Limb (tissue), 2 donors: ENCODE measurements around the gene CAB39.

Experiments
- DNase-seq, 2 donors: peaks; one replicate each; pipeline ENCODE4 v3.0.0-alpha.2; 2016; ENCODE audit errors: extremely low spot score in 2 of 2

The CAB39 gene

DNA sequence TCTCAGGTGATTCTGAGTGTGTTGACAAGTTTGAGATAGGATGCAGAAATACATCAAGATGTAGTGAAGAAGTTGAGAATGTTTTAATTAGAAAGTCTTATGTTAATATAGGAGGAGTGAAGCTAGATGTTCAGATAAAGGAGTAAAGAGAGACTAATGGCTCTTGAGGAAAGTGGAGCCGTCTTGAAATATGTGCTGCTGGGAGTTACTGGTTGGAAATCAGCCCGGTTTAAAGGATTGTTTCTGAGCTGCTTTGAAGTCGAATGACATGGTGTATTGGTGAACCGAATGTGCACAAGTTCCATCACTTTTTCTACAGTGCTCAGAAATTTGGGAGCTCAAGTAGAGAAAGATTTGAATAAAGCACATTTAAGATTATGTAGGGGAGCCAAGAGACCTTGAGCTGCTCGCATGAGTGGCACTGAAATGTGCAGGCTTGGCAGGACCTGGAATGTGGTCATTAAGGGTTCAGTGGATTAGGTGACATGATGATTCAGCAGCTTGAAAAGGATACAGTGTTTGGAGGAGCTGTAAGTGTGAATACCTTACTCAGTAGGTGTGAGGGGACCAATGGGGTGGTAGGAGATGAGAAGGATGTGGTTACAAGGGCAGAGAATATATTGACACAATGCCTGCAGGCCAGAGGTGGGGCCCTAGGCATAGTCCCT lies 68.6 kb downstream of the CAB39 start:
- DNase-seq, result no peak

DNA sequence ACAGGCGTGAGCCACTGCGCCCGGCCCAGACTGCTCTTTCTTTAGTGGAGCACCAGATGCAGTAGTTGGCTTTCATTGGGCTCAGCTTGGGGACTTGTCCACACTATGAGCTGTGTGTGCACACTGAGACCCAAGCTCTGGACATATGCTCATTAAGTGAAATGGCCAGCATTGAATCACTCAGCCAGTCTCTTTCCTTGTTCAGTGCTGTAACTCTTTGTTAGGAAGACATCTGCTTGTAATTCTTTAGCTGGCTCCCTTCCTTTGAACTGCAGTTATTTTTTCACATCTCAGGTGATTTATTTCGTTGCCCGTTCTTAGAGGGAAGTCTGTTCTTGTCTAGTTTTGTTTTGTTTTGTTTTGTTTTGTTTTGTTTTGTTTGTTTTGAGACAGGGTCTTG lies 70.5 kb downstream of the CAB39 start:
- no peak for DNase-seq

DNA sequence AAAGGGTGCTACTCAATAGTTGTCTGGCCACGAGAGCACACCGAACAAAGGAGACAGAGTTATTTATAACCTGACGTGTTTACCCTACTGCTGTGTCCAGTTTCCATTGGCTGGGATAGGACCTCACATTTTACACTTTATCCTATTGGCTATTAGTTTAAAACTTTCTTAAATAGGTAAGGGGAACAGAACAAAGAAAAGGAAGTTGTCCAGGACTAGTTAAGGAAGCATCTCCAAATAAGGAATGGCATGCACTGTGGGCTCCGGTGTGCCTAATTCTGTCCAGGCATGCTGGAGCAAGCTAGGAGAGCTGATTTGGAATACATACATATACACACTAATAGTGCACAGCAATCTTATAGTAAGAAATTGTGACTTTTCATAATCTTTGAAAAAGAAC lies 72.2 kb downstream of the CAB39 start:
- no peak for DNase-seq

DNA sequence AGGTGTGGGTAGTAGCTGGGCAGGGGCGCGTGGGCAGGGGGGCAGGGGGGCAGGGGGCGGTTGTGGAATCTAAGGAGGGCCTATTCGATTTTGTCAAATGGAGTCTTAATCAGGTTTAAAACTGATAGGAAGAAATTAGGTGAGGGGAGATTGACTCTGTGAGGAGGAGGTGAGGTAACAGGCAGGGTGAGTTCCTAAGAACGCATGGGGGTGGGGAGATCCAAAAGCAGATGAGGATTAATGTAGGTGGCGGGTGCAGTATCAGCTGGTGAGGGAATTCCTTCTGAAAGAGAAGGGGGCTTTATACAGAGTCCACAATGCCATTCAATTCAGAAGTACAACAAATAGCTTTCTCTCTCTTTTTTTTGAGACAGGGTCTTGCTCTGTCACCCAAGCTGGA lies 72.7 kb downstream of the CAB39 start:
- DNase-seq, result no peak

DNA sequence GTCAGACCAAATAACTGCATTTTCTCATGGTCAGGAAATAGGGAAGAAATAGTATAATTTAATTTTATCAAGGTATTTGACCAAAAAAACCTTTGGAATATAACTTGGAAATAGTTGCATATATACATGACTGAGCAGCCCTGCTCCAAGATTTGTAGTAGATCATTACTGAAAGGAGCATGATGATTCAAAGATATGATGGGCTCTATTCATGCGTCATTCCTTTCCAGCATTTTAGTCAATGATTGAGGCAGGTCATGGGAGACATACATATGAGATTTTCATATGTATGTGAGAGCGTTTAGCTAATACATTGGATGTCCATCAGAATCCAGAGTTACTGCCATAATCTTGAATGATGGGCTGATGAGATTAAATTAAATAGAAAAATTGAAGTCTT lies 74.5 kb downstream of the CAB39 start:
- DNase-seq, result no peak

DNA sequence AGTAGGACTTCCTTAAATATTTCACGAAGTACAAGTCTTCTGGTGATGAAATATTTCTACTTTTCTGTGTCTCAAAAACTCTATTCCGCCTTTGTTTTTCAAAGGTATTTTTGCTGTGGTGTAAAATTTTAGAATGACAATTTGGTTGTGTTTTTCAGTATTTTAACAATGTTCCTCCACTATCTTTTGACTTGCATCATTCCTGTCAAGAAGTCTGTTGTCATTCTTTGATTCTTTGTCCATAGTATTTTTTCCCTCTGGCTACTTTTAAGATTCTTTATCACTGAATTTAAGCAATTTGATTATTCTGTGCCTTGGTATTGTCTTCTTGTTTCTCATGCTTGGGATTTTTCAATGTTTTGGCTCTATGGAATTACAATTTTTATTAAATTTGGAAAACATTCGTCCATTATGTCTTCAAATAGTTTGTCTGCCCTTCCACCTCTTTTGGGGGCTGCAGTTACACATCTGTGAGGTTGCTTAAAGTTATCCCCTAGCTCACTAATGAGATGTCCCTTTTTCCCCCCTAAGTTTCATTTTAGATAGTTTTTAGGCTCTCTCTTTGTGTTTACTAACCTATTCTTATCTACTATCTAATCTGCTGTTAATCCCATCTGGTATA lies 76.0 kb downstream of the CAB39 start:
- DNase-seq, result no peak

DNA sequence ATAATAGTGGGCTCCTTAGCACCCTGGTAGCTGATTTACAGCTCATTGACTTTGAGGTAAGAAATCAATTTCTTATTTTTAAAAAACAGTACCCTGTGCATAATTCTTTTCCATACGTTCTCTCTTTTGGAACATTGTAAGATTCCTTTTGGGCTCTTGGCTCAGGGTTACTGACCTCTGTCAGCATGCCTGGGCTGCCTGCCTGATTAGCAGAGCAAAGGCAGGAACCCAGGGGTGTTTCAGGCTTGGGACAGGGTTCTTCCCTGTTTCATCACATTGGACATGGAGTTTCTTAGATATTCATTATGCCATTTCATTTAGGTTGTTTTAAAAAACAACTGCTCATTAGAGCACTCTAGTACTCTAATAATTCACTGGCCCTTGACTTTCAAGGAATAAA lies 78.3 kb downstream of the CAB39 start:
- no peak for DNase-seq

DNA sequence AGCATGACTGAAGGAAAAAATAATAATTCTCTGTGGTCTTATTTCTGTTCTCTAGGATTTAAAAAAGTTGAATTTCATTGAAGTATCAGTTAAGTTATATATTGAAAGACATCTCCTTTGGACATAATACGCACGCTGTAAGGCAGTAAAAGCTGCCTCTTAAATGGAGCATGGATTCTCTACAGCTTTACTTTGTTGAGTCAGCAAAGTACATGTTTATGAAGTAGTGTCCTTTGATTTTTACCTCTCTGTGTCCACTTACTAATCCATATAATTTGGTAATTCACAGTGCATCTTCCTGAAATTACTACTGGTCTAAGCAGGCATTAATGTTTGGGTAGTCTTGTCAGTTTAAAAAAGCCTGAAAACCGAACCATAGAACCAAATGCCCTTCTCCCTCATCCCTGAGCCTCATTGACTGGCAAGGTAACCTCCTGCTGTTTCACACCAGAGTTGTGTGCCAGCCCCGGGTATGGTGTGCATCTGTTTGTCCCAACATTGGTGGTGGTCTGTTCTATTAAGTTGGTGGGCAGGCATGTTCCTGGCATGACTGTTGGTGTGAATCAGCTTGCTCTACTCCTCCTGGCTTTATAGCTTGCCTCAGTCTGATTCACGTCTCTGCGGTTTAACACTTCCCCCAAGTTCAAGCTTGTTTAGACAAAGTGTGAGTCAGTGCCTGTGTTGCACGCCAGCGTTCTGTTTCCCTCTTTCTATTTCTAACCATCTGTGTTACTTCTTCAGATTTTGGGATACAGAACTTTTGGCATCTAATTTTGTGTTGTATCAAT lies 81.1 kb downstream of the CAB39 start:
- no peak for DNase-seq

DNA sequence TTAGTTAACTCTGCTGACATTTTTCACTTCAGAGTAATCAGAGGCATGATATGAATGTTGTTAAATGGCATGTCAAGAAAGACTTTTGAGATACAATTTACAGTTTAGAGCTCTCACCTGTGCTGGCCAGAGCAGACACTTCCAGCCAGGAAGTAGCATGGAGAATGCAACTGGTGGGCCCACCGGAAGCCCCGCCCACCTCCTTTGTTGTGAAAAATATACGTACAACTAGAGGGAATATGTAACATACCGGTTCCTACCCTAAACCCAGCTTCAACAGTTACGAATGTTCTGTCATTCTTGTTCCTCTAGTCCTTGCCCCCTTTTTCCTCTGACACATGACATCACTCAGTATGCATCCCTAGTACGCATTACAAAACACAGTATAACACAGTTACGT lies 81.9 kb downstream of the CAB39 start:
- DNase-seq, result no peak

DNA sequence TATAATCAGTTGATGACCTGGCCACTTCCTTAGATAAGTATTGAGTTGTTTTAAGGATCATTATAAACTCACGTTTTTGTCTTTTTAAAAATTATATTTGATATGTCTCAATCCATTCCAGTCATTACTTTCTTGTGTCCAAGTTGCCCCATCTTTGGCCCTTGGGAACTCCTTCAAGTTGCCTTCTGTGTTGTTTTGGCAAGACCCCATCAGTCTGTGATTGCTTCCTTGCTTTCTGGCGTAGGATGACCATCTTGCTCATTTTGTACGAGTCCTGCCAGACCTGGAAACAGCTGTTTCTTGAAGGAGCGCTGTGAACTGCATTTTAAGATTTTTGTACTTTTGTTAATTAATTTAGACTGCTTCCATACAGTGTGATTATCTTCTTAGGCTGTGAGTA lies 83.2 kb downstream of the CAB39 start:
- DNase-seq, result no peak

DNA sequence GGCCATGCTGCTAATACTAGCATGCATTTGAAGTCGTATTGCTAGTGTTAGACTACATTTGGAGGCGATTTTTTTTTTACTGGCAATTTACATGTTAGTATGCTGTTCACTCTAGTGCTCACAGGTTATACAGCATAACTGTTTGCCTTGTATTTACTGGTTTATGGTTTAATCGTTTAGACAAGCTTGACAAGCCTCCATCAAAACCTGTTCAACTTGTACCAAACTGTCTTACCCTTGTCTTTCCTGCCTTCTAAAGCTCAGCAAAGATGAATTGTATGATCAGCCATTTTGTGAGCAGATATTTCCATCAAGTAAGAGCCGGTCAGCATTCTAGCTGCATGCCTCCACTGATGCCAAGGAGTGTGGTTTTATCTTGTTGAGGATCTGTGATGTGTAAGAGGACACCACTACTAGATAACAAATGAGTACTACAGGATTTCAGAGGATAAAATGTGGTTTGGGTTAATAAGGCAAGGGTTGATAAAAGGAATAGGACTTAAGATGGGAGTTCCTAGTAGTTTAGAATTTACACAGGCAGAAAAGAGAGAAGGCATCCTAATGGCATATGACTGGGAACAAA lies 83.7 kb downstream of the CAB39 start:
- DNase-seq, result no peak

DNA sequence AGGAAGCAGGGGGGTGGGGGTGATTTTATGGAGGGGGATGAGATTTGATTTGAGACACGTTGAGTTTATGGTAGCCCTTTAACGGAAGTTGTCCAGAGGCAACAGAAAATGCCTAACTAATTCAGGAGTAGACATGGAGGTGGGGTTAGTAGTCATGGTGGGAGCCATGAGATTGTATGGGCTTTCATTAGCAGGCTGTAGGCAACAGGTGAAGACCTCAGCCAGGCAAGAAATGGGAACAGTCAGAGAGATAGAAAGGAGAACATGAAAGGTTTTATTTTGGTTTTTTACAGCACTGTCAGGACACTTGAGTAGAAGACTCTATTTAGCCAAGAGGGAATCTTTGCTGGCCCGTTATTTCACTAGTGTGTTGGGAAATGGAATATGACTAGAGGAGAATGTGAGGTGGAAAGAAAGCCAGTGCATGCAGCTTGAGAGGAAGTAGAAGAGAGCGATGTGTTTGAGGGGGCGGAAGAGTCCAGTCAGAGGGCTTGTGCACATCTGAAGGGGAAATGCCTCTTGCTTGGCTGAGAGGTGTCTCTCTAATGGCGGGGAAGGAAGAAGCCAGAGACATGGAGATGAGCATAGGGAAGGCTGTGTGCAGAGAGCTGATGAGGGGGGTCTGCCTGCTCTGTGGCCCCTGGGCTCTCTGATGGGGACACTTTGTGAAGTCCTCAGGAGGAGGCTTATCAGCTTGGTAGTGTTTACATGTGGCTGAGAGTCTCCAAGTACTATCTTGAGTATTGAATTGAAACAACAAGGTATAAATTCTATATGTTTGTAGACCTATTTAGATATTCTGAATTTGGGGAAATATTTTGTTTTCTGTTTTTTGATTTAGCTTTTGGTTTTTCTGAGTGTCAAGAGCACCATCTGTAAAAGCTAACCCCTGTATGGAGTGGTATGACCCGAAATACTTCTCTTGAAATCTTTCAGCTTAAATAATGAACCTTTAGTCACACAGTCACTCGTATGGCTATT lies 85.2 kb downstream of the CAB39 start:
- DNase-seq, result no peak

DNA sequence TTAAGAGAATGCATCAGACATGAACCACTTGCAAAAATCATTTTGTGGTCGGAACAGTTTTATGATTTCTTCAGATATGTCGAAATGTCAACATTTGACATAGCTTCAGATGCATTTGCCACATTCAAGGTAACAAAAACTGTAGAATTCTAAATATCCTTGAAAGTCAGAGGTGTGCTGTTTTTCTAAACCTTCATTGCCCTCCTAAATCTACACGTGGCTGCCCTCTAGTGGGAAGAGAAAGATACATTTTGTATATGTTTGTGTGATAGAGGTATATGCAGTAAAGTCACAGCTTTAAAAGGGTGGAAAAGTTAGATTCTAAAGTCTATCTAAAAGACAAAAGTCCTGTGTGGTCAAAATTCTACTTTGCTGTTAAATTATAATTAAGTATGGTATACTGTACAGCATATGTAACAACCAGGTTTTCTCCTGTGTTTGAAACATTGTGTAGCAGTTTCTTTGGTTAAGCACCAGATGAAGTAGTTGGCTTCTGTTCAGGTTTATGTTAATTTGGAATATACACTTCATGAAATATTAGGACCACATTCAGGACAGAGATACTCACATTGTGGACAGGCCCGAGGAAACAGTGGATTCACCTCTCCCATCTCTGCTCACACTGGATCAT lies 86.2 kb downstream of the CAB39 start:
- peak in 1 of 2 donors; percentile 58 for DNase-seq

DNA sequence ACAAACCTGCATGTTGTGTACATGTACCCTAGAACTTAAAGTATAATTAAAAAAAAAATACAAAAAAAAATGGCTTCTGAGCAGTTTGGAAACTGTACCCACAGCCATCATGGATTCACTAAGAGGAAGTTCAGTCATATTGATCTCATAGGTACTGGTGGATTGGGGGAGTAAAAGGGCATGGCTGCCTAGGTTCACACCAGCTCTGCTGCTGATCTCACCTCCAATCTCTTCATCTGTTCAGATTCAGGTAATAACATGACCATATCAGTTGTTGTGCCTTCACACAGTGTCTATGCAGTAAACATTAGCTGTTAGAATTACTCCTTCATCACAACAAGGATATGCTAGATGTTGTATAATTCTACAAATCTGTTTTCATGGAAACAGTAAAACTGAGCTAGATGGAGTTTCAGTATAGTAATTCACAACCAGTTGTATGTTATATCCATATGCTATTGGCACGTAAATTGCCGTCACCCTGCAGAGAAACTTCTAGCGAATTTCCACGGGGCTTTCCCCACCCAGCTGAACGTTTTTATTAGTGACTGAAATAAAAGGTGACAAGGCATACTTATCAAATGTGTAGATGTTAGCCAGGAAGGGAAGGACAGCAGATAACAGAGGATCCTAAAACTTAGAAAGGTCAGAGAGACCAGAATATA lies 92.8 kb downstream of the CAB39 start:
- no peak for DNase-seq

DNA sequence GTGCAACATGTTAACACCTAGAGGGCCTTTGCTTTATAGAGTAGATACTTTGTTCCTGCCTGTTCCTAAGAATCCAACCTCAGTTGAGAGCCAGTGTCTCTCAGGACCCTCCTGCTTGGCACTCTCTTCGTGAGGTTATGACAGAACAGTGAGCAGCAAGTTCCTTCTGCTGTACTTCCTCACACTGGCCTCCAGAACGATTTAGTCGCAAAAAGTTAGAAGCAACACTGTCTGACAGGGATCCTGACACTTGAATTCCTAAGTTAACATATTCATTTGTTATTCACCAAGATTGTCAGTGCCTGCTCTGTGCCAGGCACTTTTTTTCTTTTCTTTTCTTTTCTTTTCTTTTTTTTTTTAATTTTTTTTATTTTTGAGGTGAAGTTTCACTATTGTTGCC lies 95.1 kb downstream of the CAB39 start:
- DNase-seq, result no peak

DNA sequence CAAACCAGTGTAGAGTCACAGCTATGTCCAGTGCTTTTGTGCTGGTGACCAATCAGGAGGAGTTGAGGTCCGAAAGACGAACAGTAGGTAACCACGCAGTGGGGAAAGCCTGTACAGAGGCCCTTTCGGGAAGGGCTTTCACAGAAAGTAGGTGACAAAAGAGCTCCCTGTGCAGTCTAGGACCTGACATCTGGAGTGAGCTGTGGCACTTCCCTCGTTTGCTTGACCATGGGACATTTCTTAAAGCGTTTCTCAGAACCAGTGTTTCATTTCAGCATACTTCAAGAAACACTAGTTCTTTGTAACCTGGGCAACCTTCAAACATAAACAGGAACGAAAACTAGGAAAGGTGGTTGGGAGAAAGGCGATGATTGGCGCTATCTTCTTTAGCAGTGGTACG lies 96.4 kb downstream of the CAB39 start:
- no peak for DNase-seq

DNA sequence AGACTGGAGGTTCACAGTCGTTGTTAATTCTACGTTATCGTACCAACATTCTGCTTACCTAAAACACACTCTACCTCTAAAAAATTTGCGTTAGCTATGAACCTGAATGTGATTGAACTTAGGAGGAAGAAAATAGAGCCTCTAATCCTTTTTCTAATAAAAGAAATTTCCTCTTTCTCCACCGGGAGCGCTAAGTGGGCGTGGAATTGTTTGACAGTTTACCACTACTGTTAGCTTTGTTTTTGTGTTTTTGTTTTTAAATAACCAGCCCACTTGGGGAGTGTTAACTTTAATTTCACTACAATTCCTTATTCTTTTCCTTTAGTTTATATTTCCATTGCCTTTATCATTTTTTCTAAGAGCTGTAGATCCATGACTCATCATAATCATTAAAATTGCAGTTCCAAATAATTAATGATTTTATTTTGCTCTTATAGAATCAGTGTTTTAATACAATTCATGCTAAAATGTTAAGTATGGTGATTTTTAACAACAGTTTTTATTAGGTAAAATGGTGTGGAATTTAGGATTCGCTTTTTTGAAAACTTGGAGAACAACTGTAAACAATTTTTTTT lies 97.1 kb downstream of the CAB39 start:
- DNase-seq, result no peak

DNA sequence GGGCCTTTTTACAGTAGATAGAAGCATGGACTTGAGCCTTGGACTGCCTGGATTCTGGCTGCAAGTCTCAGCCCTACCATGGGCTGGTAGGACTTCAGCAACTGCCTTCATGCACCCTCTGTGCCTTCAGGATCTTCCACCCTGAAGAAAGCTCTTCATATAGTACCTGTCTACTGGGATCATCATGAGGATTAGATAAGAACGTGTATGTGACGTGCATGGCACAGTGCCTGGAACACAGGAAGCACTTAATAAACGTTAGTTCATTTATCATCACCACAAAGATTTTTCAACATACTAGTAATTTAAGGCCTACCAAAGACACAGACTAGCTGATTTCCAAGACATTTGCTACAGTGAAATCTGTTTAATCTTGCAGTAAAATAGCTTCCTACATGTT lies 98.9 kb downstream of the CAB39 start:
- DNase-seq, result no peak

DNA sequence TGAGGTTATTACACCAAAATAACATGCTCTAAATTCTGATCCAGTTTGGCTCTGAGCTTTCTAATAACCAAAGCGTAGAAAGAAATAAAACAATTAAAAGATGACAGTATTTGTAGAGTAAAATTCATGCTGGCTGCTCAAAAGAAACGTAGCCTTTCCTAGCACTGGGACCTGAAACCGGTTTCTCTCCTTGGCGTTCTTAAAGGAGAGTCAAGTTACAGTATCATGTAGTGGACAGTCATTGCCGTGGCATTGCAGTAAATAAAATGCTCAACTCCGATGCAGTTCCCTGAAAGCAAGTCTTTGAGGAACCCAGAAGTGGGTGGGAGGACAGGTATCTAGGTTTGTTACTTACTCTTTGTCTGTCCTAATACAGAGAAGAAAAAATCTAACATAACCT lies 99.4 kb downstream of the CAB39 start:
- no peak for DNase-seq

DNA sequence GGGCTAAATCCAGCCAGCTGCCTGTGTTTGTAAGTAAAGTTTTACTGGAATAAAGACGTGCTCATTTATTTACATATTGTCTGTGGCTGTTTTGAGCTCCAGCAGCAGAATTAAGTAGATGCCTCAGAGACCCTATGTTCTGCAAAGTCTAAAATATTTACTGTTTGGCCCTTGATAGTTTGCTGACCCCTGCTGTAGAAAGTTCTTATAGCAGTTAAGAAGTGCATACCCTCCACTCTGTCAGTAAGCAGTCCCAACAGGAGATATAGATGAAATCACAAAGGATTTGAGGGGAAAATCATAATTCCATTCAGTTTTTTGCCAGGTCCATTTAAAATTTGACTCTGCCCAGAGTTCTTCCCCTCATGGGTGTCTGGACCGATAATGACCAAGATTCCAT lies 102.0 kb downstream of the CAB39 start:
- no peak for DNase-seq
